ENCODE measurements around the gene GOLT1A. TPM values are rescaled to one million over a fixed set of nuclear protein-coding genes. Genes with fewer than 3 reads are reported as not detected.

The GOLT1A gene
- total RNA-seq, 4 donors from 2014 or later, result 1.1 TPM; not detected in 3

DNA sequence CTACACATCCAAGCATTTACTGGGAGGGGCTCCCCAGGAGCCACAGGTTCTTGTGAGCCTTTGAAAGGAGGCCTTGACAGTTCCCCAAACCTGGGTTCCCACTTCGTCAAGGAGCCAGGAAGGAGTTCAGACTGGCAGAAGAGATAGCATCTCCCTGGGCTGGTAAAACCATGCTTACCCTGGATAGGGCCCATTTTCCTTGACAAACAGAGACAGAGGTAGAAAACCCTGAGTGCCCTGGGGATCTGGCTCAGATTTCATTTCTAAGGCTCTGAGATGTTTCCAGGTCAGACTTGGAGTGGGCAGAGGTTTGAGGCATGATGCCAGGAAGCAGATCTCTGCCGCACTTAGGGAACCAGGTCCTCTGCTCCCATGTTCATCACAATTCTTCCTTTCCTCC lies 64.7 kb downstream of the GOLT1A start:
- Histone ChIP-seq H3K27ac (no peak overlapping the region), H3K27me3 (peaks cover 33% of the 10 kb centered on the region), H3K9me3 (no peaks in the 10 kb centered on the region), H3K4me3 (no peak overlapping the region), H3K4me1 (peaks cover 0 to 29% (median 13%) of the 10 kb centered on the region in 3 donors), H3K36me3 (peaks cover 0 to 13% of the 10 kb centered on the region in 2 donors)
- no peak for ATAC-seq
- TF ChIP-seq, protein P1, sequence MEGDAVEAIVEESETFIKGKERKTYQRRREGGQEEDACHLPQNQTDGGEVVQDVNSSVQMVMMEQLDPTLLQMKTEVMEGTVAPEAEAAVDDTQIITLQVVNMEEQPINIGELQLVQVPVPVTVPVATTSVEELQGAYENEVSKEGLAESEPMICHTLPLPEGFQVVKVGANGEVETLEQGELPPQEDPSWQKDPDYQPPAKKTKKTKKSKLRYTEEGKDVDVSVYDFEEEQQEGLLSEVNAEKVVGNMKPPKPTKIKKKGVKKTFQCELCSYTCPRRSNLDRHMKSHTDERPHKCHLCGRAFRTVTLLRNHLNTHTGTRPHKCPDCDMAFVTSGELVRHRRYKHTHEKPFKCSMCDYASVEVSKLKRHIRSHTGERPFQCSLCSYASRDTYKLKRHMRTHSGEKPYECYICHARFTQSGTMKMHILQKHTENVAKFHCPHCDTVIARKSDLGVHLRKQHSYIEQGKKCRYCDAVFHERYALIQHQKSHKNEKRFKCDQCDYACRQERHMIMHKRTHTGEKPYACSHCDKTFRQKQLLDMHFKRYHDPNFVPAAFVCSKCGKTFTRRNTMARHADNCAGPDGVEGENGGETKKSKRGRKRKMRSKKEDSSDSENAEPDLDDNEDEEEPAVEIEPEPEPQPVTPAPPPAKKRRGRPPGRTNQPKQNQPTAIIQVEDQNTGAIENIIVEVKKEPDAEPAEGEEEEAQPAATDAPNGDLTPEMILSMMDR (IDR thresholded peaks at IDR 0.05), result no peak
- TF ChIP-seq POLR2AphosphoS5 (IDR thresholded peaks at IDR 0.05), result no peak
- TF ChIP-seq POLR2A (IDR thresholded peaks at IDR 0.05), result no peak
- TF ChIP-seq EP300 (IDR thresholded peaks at IDR 0.05), result no peak
- 89% methylated on average over 1 of the region's 2 CpGs; no CpG with 5 or more reads in 1 of the 2 donors for WGBS, 2 donors (ENCODE audit: low coverage in 1 of 2)

Other genes with a start within 250 kb of the GOLT1A start
- gene SOX13, start 140.9 kb downstream of the GOLT1A start, total RNA-seq, result 10 to 100 TPM; 15.3 to 20.4 (median 17.3) TPM
- gene ETNK2, start 61.9 kb downstream of the GOLT1A start, total RNA-seq, result 10 to 100 TPM in 2 of 4 donors, 1 to 10 TPM in 2; 6.1 to 21.1 (median 9.5) TPM
- not detected for gene REN, start 47.7 kb downstream of the GOLT1A start, total RNA-seq
- not detected for gene KISS1, start 17.5 kb downstream of the GOLT1A start, total RNA-seq
- gene PLEKHA6, start 145.9 kb upstream of the GOLT1A start, total RNA-seq, result 10 to 100 TPM in 2 of 4 donors, 1 to 10 TPM in 2; 8.7 to 17.8 (median 11.4) TPM
- gene PPP1R15B, start 197.8 kb upstream of the GOLT1A start, total RNA-seq, result 10 to 100 TPM; 44.4 to 53.2 (median 50.9) TPM